Measurements from ENCODE around the gene CHST15. TPM values are rescaled to one million over a fixed set of nuclear protein-coding genes. Genes with fewer than 3 reads are reported as not detected.

The CHST15 gene
- total RNA-seq, 2 experiments from 2014 or later = 14.7 to 26.4 TPM

DNA sequence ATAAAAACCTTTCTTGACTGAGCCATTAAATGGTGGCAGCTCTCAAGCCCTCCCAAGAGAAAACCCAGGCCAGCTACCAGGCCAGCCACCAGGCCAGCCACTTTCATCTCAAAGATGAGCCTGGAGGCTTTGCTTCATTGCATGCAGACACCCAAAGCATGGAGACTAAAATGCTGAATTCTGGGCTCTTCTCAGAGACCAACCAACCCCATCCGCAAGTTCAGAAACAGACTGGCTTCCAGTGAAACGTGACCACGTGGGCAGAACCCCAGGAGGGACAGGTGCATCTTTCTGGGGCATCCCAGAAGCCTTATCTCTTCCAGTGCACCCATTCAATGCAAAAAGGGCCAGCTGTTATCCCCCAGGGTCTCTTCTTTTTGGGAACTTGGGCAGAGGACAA lies 20.9 kb downstream of the CHST15 start:
- Histone ChIP-seq H3K4me3 (ENCODE audit: low read depth, low read length, poor library complexity, severe bottlenecking) (peak overlapping the region; percentile 45), H3K27ac (ENCODE audit: low read depth, low read length, poor library complexity, severe bottlenecking) (peak overlapping the region; percentile 88), H3K9me2 (ENCODE audit: insufficient read depth, low read length) (no peaks in the 10 kb centered on the region), H2AFZ (ENCODE audit: low read length) (no peak overlapping the region), H3K36me3 (ENCODE audit: insufficient read depth, low read length) (no peaks in the 10 kb centered on the region), H3K79me2 (ENCODE audit: insufficient read depth, low read depth, low read length) (peaks cover 47% of the 10 kb centered on the region; the same call in 1 of the 2 replicates), H3K4me2 (ENCODE audit: low read length) (peak overlapping the region; percentile 86), H3K9me3 (ENCODE audit: low read length) (no peaks in the 10 kb centered on the region), H3K4me1 (ENCODE audit: insufficient read depth, low read length, poor library complexity, severe bottlenecking) (peaks cover 98% of the 10 kb centered on the region), H4K20me1 (ENCODE audit: insufficient read depth, low read length) (no peaks in the 10 kb centered on the region)
- BruUV-seq (replicated peaks) = no TSS peak
- intact Hi-C loops (cut with micrococcal nuclease; ENCODE audit: unreplicated experiment) = loop anchor here (2.0 to 5.0 kb wide), 2 partner anchors 18 to 35 kb away; no protein-coding TSS in a partner anchor
- TF ChIP-seq, protein P1, sequence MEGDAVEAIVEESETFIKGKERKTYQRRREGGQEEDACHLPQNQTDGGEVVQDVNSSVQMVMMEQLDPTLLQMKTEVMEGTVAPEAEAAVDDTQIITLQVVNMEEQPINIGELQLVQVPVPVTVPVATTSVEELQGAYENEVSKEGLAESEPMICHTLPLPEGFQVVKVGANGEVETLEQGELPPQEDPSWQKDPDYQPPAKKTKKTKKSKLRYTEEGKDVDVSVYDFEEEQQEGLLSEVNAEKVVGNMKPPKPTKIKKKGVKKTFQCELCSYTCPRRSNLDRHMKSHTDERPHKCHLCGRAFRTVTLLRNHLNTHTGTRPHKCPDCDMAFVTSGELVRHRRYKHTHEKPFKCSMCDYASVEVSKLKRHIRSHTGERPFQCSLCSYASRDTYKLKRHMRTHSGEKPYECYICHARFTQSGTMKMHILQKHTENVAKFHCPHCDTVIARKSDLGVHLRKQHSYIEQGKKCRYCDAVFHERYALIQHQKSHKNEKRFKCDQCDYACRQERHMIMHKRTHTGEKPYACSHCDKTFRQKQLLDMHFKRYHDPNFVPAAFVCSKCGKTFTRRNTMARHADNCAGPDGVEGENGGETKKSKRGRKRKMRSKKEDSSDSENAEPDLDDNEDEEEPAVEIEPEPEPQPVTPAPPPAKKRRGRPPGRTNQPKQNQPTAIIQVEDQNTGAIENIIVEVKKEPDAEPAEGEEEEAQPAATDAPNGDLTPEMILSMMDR (conservative IDR thresholded peaks at IDR 0.05; ENCODE audit: low read length) = no peak
- no peak for TF ChIP-seq EZH2phosphoT487 (IDR thresholded peaks at IDR 0.05; ENCODE audit: borderline replicate concordance, low read depth, low read length)
- ChIA-PET POLR2A (interaction anchor here (0.7 to 6.5 kb wide), 7 partner anchors 9 to 77 kb away, joined by 3 to 56 read pairs (median 5); partner anchors contain the start of gene CHST15), CTCF (ENCODE audit: unreplicated experiment) (interaction anchor here (0.9 kb wide), 1 partner anchor 17 kb away, joined by 5 read pairs; no protein-coding TSS in a partner anchor)
- DNase-seq (ENCODE audit: low spot score) = peak; percentile 62

DNA sequence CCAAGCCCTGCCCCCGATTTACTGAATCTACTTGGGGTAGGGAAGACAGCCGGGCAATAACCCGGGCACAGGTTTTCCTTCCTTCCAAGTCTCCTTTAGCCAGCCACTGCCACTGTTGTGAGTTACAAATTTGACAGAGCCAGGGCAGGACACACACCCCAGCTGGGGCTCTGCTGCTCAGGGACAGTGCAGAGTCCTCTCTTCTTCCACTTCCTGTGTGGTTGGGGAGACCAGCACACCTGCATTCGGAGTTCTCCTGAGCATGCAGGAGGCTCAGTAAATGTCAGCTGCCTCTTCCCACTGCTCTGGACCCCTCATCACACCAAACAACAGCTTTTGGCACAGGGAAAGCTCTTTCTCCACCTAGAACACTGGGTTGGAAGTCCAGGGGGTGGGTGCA lies 21.3 kb downstream of the CHST15 start:
- intact Hi-C loops (cut with micrococcal nuclease; ENCODE audit: unreplicated experiment) = loop anchor here (2.0 to 5.0 kb wide), 2 partner anchors 19 to 35 kb away; no protein-coding TSS in a partner anchor
- H3K4me3 ChIP-seq (ENCODE audit: low read depth, low read length, poor library complexity, severe bottlenecking) = peak overlapping the region; percentile 45
- peaks cover 43% of the 10 kb centered on the region; the same call in 1 of the 2 replicates for H3K79me2 ChIP-seq (ENCODE audit: insufficient read depth, low read depth, low read length)
- no peaks in the 10 kb centered on the region for H3K36me3 ChIP-seq (ENCODE audit: insufficient read depth, low read length)
- no peaks in the 10 kb centered on the region for H4K20me1 ChIP-seq (ENCODE audit: insufficient read depth, low read length)
- H3K9me2 ChIP-seq (ENCODE audit: insufficient read depth, low read length) = no peaks in the 10 kb centered on the region
- no TSS peak for BruUV-seq (replicated peaks)
- peaks cover 98% of the 10 kb centered on the region for H3K4me1 ChIP-seq (ENCODE audit: insufficient read depth, low read length, poor library complexity, severe bottlenecking)
- CTCF ChIA-PET (ENCODE audit: unreplicated experiment) = interaction anchor here (0.9 kb wide), 1 partner anchor 17 kb away, joined by 5 read pairs; no protein-coding TSS in a partner anchor
- peak overlapping the region; percentile 88 for H3K27ac ChIP-seq (ENCODE audit: low read depth, low read length, poor library complexity, severe bottlenecking)
- H3K4me2 ChIP-seq (ENCODE audit: low read length) = peak overlapping the region; percentile 86
- POLR2A ChIA-PET = interaction anchor here (0.6 to 6.5 kb wide), 9 partner anchors 8 to 77 kb away, joined by 3 to 56 read pairs (median 4); no protein-coding TSS in a partner anchor
- H2AFZ ChIP-seq (ENCODE audit: low read length) = peak overlapping the region; percentile 8; the same call in 1 of the 2 replicates
- DNase-seq (ENCODE audit: low spot score) = peak; percentile 89
- H3K9me3 ChIP-seq (ENCODE audit: low read length) = no peaks in the 10 kb centered on the region
- TF ChIP-seq, protein P1 (conservative IDR thresholded peaks at IDR 0.05; ENCODE audit: low read length) = no peak
- TF ChIP-seq EZH2phosphoT487 (IDR thresholded peaks at IDR 0.05; ENCODE audit: borderline replicate concordance, low read depth, low read length) = no peak

DNA sequence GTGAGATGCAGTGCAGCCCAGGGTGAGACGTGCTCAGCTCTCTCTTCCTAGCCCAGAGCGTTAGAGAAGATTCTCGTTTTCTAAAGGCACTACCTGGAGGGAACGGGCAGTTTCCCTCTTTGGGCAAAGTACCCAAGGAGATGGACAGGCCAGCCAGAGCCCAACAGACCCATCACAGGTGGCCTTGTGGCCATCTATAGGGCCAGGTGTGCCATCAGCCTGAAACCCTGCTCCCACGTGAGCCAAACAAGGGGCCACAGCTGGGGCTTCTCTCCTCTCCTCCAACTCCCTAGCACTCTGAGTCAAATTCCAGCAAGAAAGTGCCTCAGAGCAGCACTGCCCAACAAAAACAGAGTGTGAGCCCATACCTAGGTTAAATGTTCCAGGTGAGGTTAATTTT lies 22.3 kb downstream of the CHST15 start:
- Histone ChIP-seq H3K4me1 (ENCODE audit: insufficient read depth, low read length, poor library complexity, severe bottlenecking) (peaks cover 100% of the 10 kb centered on the region), H3K4me2 (ENCODE audit: low read length) (peak overlapping the region; percentile 86), H3K4me3 (ENCODE audit: low read depth, low read length, poor library complexity, severe bottlenecking) (peak overlapping the region; percentile 45), H2AFZ (ENCODE audit: low read length) (peak overlapping the region; percentile 8; the same call in 1 of the 2 replicates), H3K9me3 (ENCODE audit: low read length) (no peaks in the 10 kb centered on the region), H3K9me2 (ENCODE audit: insufficient read depth, low read length) (no peaks in the 10 kb centered on the region), H4K20me1 (ENCODE audit: insufficient read depth, low read length) (no peaks in the 10 kb centered on the region), H3K36me3 (ENCODE audit: insufficient read depth, low read length) (no peaks in the 10 kb centered on the region), H3K27ac (ENCODE audit: low read depth, low read length, poor library complexity, severe bottlenecking) (peak overlapping the region; percentile 88), H3K79me2 (ENCODE audit: insufficient read depth, low read depth, low read length) (peaks cover 43% of the 10 kb centered on the region; the same call in 1 of the 2 replicates)
- ChIA-PET POLR2A (interaction anchor here (0.8 to 6.5 kb wide), 8 partner anchors 10 to 78 kb away, joined by 3 to 56 read pairs (median 4); no protein-coding TSS in a partner anchor), CTCF (ENCODE audit: unreplicated experiment) (interaction anchor here (0.5 to 0.6 kb wide), 2 partner anchors 18 to 72 kb away, joined by 3 read pairs; no protein-coding TSS in a partner anchor)
- intact Hi-C loops (cut with micrococcal nuclease; ENCODE audit: unreplicated experiment) = loop anchor here (5.0 kb wide), 1 partner anchor 34 kb away; no protein-coding TSS in a partner anchor
- TF ChIP-seq, protein P1 (conservative IDR thresholded peaks at IDR 0.05; ENCODE audit: low read length) = no peak
- TF ChIP-seq EZH2phosphoT487 (IDR thresholded peaks at IDR 0.05; ENCODE audit: borderline replicate concordance, low read depth, low read length) = no peak
- BruUV-seq (replicated peaks) = no TSS peak
- DNase-seq (ENCODE audit: low spot score) = no peak
